ENCODE results near the gene MCRIP1.

Gene MCRIP1

DNA sequence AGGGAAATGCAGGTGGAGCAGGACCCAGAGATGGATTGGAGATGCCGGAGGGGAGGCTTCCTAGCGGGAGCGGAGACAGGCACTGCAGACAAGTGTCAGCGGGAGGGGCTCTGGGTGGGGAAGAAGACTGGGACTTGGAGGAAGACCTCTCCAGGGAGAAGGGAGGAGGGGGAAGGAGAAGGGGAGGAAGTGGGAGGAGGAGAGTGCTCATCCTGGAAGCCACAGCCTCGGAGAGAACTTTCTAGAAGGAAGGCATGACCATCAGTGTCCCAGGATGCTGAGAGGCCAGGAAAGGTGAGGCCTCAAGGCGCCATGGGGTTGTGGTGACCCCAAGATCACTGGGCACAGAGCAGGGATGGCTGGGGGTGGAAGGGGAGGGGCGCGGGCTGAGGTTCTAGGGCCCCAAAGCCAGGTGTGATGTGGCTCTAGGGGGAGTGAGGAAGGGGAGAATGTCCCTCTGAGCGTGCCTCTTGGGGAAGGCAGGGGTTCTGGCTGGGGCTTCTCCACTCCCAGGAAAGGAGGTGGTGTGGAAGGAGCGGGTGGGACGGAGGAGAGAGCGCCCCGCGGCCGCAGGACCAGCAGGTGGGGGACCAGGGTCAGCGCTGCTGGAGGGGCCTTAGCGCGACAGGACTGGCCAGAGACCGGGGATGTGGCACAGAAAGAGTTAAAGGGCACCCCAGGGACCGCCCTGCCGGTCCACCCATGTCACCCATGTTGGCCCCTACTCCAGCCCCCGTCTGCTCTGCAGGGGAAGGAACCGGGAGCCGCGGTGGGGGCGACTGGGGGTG, 30.0 kb downstream of the MCRIP1 start:
- DNase-seq, result no peak

DNA sequence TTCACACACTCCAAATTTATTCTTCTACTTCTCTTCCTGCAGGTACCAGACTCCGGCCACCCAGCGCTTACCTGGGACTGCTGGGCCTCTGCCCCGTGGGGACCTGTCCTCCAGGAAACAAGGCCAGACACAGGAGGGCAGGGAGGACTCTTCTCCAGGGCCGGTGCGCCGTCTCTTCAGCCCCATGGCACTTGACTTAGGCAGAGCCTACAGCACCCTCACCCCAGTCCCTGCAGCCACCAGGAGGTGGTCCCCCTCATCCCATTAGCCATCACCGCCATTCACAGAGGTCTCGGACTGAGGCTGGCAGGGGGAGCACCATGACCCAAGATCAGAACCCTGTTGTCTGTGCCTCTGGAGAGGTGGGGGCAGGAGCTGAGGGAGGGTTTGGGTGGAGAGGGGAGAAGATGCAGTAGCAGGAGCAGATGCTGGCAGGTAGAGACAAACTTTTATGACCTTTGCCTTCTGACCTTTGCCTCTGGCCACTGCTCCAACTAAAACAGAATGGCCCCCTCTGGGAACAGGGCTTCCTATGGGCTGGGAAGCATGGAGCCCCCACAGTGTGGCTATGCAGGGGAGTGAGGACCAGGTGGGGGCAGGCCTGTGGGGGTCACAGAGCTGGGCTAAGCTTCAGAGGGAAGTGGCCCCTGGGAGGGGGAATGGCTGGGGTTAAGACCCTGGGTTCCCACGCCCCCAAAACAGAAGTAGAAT, 30.9 kb downstream of the MCRIP1 start:
- no peak for DNase-seq

DNA sequence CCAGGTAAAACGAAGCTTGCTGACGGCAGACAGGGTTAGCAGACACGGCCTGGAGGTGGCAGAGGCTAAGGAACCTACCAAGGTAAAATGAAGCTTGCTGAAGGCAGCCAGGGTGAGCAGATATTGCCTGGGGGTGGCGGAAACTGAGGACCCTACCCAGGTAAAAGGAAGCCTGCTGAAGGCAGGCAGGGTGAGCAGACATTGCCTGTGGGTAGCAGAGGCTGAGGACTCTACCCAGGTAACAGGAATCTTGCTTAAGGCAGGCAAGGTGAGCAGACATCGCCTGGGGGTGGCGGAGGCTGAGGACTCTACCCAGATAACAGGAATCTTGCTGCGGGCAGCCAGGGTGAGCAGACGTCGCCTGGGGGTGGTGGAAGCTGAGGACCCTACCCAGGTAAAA, 31.8 kb downstream of the MCRIP1 start:
- DNase-seq, result no peak

DNA sequence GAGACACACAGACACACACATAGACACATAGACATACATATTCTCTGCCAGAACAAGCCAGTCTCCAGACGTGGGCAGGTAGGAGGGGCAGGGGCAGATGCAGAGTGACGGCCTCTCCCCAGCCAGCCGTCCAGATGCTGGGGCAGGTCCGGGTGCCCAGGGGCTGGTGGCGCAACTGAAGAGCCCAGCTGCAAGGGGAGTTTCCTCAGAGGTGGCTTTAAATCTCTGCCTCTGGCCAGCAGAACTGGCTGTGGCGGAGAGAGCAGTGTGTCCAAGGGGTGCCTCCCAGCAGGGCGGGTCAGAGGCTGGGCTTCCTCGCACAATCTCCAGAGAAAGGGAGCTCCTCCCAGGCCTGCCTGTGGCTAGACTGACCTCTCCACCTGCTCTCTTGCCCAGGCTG, 38.6 kb downstream of the MCRIP1 start:
- DNase-seq, result no peak

DNA sequence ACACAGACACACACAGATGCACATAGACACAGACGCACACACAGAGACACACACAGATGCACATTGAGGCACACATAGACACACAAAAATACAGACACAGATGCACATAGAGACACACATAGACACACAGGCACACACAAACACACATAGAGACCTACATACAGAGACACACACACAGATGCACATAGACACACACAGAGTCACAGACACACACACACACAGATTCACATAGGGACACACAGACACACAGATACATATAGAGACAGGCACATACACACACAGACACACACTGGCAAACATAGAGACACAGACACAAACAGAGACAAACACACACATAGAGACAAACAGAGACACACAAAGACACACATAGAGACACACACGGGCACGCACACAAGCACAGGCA, 39.0 kb downstream of the MCRIP1 start:
- no peak for DNase-seq

DNA sequence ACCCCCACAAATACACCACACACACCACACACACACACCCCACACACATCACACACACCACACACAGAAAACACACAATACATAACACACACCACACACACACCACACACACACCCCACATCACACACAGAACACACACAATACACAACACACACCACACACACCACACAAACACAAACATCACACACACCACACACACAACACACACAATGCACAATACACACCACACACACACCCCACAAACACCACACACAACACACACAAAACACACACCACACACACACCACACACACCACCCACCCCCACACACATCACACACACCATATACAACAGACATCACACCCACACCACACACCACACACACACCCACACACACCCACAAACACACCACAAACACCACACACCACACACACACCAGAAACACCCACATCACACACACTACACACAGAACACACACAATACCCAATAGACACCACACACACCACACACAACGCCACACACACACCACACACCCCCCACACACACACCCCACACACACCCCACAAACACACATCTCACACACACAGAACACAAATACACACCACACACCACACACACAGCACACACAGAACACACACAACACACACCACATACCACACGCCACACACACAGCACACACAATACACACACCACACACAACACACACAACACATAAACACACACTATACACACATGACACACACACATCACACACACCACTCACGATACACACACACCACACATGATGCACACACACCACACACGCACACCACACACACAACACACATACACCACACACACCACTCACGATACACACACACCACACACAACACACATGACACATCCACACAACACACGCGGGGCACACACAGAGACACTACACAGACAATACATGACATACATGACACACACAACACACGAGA, 40.1 kb downstream of the MCRIP1 start:
- no peak for DNase-seq
